Testis (tissue), 3 donors: ENCODE results near the gene IGSF22. TPM values are rescaled to one million over a fixed set of nuclear protein-coding genes. Genes with fewer than 3 reads are reported as not detected.

Experiments
- DNase-seq: peaks from one replicate; pipeline ENCODE4 v3.0.0-alpha.2; 2019
- H3K27ac ChIP-seq, 2 donors: fragments of 200-600 bp; sonication (generic); one replicate each; pipeline ENCODE4 v1.5.1; 2019
- H3K27me3 ChIP-seq: fragments of 200-600 bp; sonication (generic); one replicate; pipeline ENCODE4 v1.5.1; 2019
- H3K36me3 ChIP-seq: fragments of 200-600 bp; sonication (generic); one replicate; pipeline ENCODE4 v1.5.1; 2017; ENCODE audit warnings: low read depth; ENCODE audit errors: missing control alignments
- H3K4me1 ChIP-seq: fragments of 200-600 bp; sonication (generic); one replicate; pipeline ENCODE4 v1.5.1; 2019
- H3K4me3 ChIP-seq, 2 donors: fragments of 200-600 bp; sonication (generic); one replicate each; pipeline ENCODE4 v1.5.1; 2017 to 2019
- H3K9me3 ChIP-seq: fragments of 200-600 bp; sonication (generic); one replicate; pipeline ENCODE4 v1.5.1; 2017
- CTCF ChIP-seq, 3 experiments: fragments of 450-650 bp in 2 of 3; fragments of 200-600 bp in 1 of 3; sonication (generic) in 1 of 3; IDR thresholded peaks; one replicate each; pipeline ENCODE4 v1.5.1; 2016 to 2019; ENCODE audit warnings: antibody characterized with exemption in 3 of 3, mild to moderate bottlenecking in 2 of 3, moderate library complexity in 1 of 3
- POLR2A ChIP-seq: fragments of 450-650 bp; IDR thresholded peaks from one replicate; pipeline ENCODE4 v1.6.1; 2017; ENCODE audit warnings: antibody characterized with exemption, mild to moderate bottlenecking, moderate library complexity
- WGBS, 2 donors: methylation state at CpG; one replicate each; pipeline ENCODE4 v1.1.5; 2018; 5-methylcytosine and 5-hydroxymethylcytosine counted together
- intact Hi-C: fragments of 100-400 bp; cut with DNase I; formaldehyde crosslinking; loops from one replicate; pipeline ENCODE4 v1.15.1; 2023; ENCODE audit warnings: low total_unique reads
- polyA plus RNA-seq: library from polyadenylated mRNA; stranded (reverse); fragments of 350-450 nt; fragmentation: Illumina TruSeq; extraction: RNeasy Lipid Tissue Mini Kit (QIAGEN cat#74804); gene quantifications from one replicate; pipeline ENCODE4 v1.2.3, GENCODE V29; 2014; ENCODE audit warnings: low read depth, low replicate concordance; ENCODE audit not compliant: insufficient read depth
- total RNA-seq, 2 donors: library from RNA; depleted of rRNA; stranded (reverse); fragments of >200 nt; gene quantifications; one replicate each; pipeline ENCODE4 v1.2.3, GENCODE V29; 2016

IGSF22 gene
- total and polyA plus RNA-seq, 3 donors from 2014 or later = 0.94 to 1.7 (median 1.1) TPM

- H3K4me3 ChIP-seq = no peak overlapping the region
- intact Hi-C loops = no loop called here
- WGBS, 2 donors = 85 to 88% methylated on average over 13 of the region's 13 CpGs
Measured at GRCh38 chr11:18771266-18772035, 45.5 kb upstream of the IGSF22 start.

GRCh38 chr11:18770479-18771125 lies 44.6 kb upstream of the IGSF22 start:
- no peaks in the 10 kb centered on the region for H3K4me1 ChIP-seq
- no peak for TF ChIP-seq CTCF (IDR thresholded peaks at IDR 0.05)
- no peak for TF ChIP-seq POLR2A

More at GRCh38 chr11:18771266-18772035, 45.5 kb upstream of the IGSF22 start:
- no peaks in the 10 kb centered on the region for H3K27me3 ChIP-seq
- no peak for TF ChIP-seq CTCF (IDR thresholded peaks at IDR 0.05)
- no peak for TF ChIP-seq POLR2A
- H3K9me3 ChIP-seq = no peaks in the 10 kb centered on the region
- H3K27ac ChIP-seq = no peak overlapping the region
- no peak for DNase-seq
- no peaks in the 10 kb centered on the region for H3K36me3 ChIP-seq
- no peaks in the 10 kb centered on the region for H3K4me1 ChIP-seq

GRCh38 chr11:18769802-18770456 lies 43.9 kb upstream of the IGSF22 start:
- no peak for DNase-seq
- intact Hi-C loops = no loop called here

More at GRCh38 chr11:18770479-18771125, 44.6 kb upstream of the IGSF22 start:
- intact Hi-C loops = no loop called here
- no peak for DNase-seq
- Histone ChIP-seq H3K4me3 (no peak overlapping the region), H3K27ac (no peak overlapping the region), H3K9me3 (no peaks in the 10 kb centered on the region), H3K27me3 (no peaks in the 10 kb centered on the region), H3K36me3 (no peaks in the 10 kb centered on the region)
- WGBS, 2 donors = 71 to 76% methylated on average over 11 of the region's 11 CpGs

GRCh38 chr11:18768978-18769377 lies 43.0 kb upstream of the IGSF22 start:
- H3K4me3 ChIP-seq = no peak overlapping the region
- no peaks in the 10 kb centered on the region for H3K36me3 ChIP-seq
- intact Hi-C loops = no loop called here
- no peak for TF ChIP-seq POLR2A
- no peak for TF ChIP-seq CTCF (IDR thresholded peaks at IDR 0.05)
- H3K4me1 ChIP-seq = no peaks in the 10 kb centered on the region
- 71 to 76% methylated on average over 5 of the region's 5 CpGs for WGBS, 2 donors
- no peaks in the 10 kb centered on the region for H3K9me3 ChIP-seq
- H3K27ac ChIP-seq = no peak overlapping the region
- H3K27me3 ChIP-seq = no peaks in the 10 kb centered on the region
- DNase-seq = no peak

More at GRCh38 chr11:18769802-18770456, 43.9 kb upstream of the IGSF22 start:
- WGBS, 2 donors = 57 to 61% methylated on average over 7 to 8 of the region's 8 CpGs
- Histone ChIP-seq H3K4me3 (no peak overlapping the region), H3K9me3 (no peaks in the 10 kb centered on the region), H3K4me1 (no peaks in the 10 kb centered on the region), H3K27ac (no peak overlapping the region), H3K36me3 (no peaks in the 10 kb centered on the region), H3K27me3 (no peaks in the 10 kb centered on the region)
- TF ChIP-seq CTCF (IDR thresholded peaks at IDR 0.05) (no peak), POLR2A (no peak)
